HCT116 (cell line): Measurements from ENCODE around the gene FBH1. TPM values are rescaled to one million over a fixed set of nuclear protein-coding genes. Genes with fewer than 3 reads are reported as not detected.

ENCODE experiments used
- ATAC-seq: fragments of 200-7000 bp; cut with Tn5 transposase; 2 replicates; pipeline ENCODE4 v1.9.1; 2020; ENCODE audit warnings: mild to moderate bottlenecking, moderate library complexity
- BruUV-seq: library from RNA; stranded (reverse); fragments of 400-500 nt; replicated peaks from 2 replicates; lab custom pipeline; 2021; lab: Mats Ljungman, UMichigan
- CTCF ChIA-PET: fragments of 300-600 bp; sonication (Branson Sonifier 250); formaldehyde crosslinking; loops from one replicate; lab custom pipeline; 2021; ENCODE audit warnings: antibody characterized with exemption; lab: Charles Lee
- POLR2A ChIA-PET: fragments of 300-600, 350-600 bp; sonication (Branson Sonifier 250); formaldehyde crosslinking; loops from one replicate; lab custom pipeline; 2021; ENCODE audit warnings: antibody characterized with exemption; lab: Charles Lee
- RAD21 ChIA-PET, 2 experiments: fragments of 300-600 bp; sonication (Branson Sonifier 250); formaldehyde crosslinking; loops; one replicate each; lab custom pipeline; 2023; ENCODE audit warnings: low total read pairs in 2 of 2; ENCODE audit not compliant: uncharacterized antibody in 2 of 2, unreplicated experiment in 2 of 2, low non-redundant PET in 1 of 2; lab: Charles Lee
- DNase-seq: peaks from one replicate; pipeline ENCODE4 v3.0.0-alpha.2; 2010; ENCODE audit warnings: low read depth, low spot score
- H2AFZ ChIP-seq: fragments of 200-600 bp; shearing (Covaris generic), sonication (generic); 2 replicates; pipeline ENCODE4 v1.6.1; 2017; ENCODE audit warnings: low read depth, mixed run types, mixed read lengths, antibody characterized with exemption, low read length; ENCODE audit not compliant: poor library complexity, severe bottlenecking
- H3K27ac ChIP-seq: 2 replicates; pipeline ENCODE4 v1.5.1; 2012; ENCODE audit warnings: low read depth, low read length
- H3K27me3 ChIP-seq: fragments of 200-600 bp; sonication (generic); 2 replicates; pipeline ENCODE4 v1.6.1; 2016; ENCODE audit warnings: mixed run types, low read length, mixed read lengths; ENCODE audit not compliant: insufficient read depth
- H3K36me3 ChIP-seq, 2 experiments: fragments of 200-500 bp in 1 of 2; fragments of 200-600 bp in 1 of 2; sonication (Bioruptor generic) in 1 of 2; sonication (generic) in 1 of 2; 2 replicates each; pipeline versions ENCODE4 v1.5.1 to v1.6.1; 2014 to 2016; ENCODE audit warnings: low read length in 2 of 2, inconsistent platforms in 1 of 2, mixed read lengths in 1 of 2, mixed run types in 1 of 2; ENCODE audit not compliant: insufficient read depth in 2 of 2, control insufficient read depth in 1 of 2
- H3K4me1 ChIP-seq, 2 experiments: fragments of 200-600 bp in 1 of 2; sonication (generic) in 1 of 2; 2 replicates each; pipeline versions ENCODE4 v1.5.1 to v1.6.1; 2012 to 2017; ENCODE audit warnings: low read length in 2 of 2, inconsistent platforms in 1 of 2, mild to moderate bottlenecking in 1 of 2, mixed read lengths in 1 of 2, mixed run types in 1 of 2, moderate library complexity in 1 of 2; ENCODE audit not compliant: insufficient read depth in 2 of 2, control insufficient read depth in 1 of 2
- H3K4me2 ChIP-seq: fragments of 200-600 bp; sonication (generic); 2 replicates; pipeline ENCODE4 v1.6.1; 2017; ENCODE audit warnings: mixed run types, low read length, mixed read lengths
- H3K4me3 ChIP-seq, 2 experiments: fragments of 200-600 bp in 1 of 2; sonication (generic) in 1 of 2; replicated peaks in 1 of 2; 2 replicates each; pipeline ENCODE4 v1.5.1; 2011 to 2016; ENCODE audit warnings: low read length in 2 of 2, control low read depth in 1 of 2, low read depth in 1 of 2, mild to moderate bottlenecking in 1 of 2, mixed read lengths in 1 of 2, mixed run types in 1 of 2
- H3K79me2 ChIP-seq: fragments of 200-600 bp; sonication (generic); 2 replicates; pipeline ENCODE4 v1.6.1; 2017; ENCODE audit warnings: mild to moderate bottlenecking, mixed run types, low read length, moderate library complexity, mixed read lengths; ENCODE audit not compliant: insufficient read depth
- H3K9ac ChIP-seq: fragments of 200-600 bp; sonication (generic); 2 replicates; pipeline ENCODE4 v1.6.1; 2016; ENCODE audit warnings: low read length, mixed read lengths
- H3K9me2 ChIP-seq: fragments of 200-600 bp; sonication (generic), shearing (Covaris generic); 2 replicates; pipeline ENCODE4 v1.6.1; 2017; ENCODE audit warnings: mixed run types, mild to moderate bottlenecking, moderate library complexity; ENCODE audit not compliant: insufficient read depth
- H3K9me3 ChIP-seq, 2 experiments: fragments of 200-500 bp in 1 of 2; fragments of 200-600 bp in 1 of 2; sonication (Bioruptor generic) in 1 of 2; sonication (generic) in 1 of 2; 2 replicates each; pipeline ENCODE4 v1.6.1; 2014 to 2017; ENCODE audit warnings: low read length in 2 of 2, mixed read lengths in 2 of 2, inconsistent platforms in 1 of 2, low read depth in 1 of 2, mild to moderate bottlenecking in 1 of 2, mixed run types in 1 of 2, moderate library complexity in 1 of 2; ENCODE audit not compliant: control insufficient read depth in 1 of 2, insufficient read depth in 1 of 2
- H4K20me1 ChIP-seq: fragments of 200-600 bp; sonication (generic), shearing (Covaris generic); 2 replicates; pipeline ENCODE4 v1.6.1; 2017; ENCODE audit warnings: mixed run types, mild to moderate bottlenecking, moderate library complexity; ENCODE audit not compliant: insufficient read depth
- CBX3 ChIP-seq: IDR thresholded peaks from 2 replicates; pipeline ENCODE4 v1.6.1; 2012; ENCODE audit warnings: low read depth
- CEBPB ChIP-seq: IDR thresholded peaks from 2 replicates; pipeline ENCODE4 v1.6.1; 2012; ENCODE audit warnings: low read depth
- ELF1 ChIP-seq: IDR thresholded peaks from 2 replicates; pipeline ENCODE4 v1.6.1; 2012; ENCODE audit warnings: low read depth, borderline replicate concordance
- EZH2phosphoT487 ChIP-seq: fragments of 200-600 bp; IDR thresholded peaks from 2 replicates; pipeline ENCODE4 v1.6.1; 2018; ENCODE audit warnings: antibody characterized with exemption, borderline replicate concordance
- FOSL1 ChIP-seq: IDR thresholded peaks from 2 replicates; pipeline ENCODE4 v1.6.1; 2012; ENCODE audit warnings: low read depth
- JUND ChIP-seq: IDR thresholded peaks from 2 replicates; pipeline ENCODE4 v1.6.1; 2012
- POLR2A ChIP-seq: IDR thresholded peaks from 2 replicates; pipeline ENCODE4 v1.7.0; 2011; ENCODE audit warnings: borderline replicate concordance; ENCODE audit not compliant: insufficient read depth, insufficient read length; ENCODE audit errors: extremely low read depth
- POLR2AphosphoS5 ChIP-seq: IDR thresholded peaks from 2 replicates; pipeline ENCODE4 v1.6.1; 2011; ENCODE audit warnings: mild to moderate bottlenecking, low read depth, low read length, moderate library complexity
- RAD21 ChIP-seq: IDR thresholded peaks from 2 replicates; pipeline ENCODE4 v1.6.1; 2012; ENCODE audit warnings: low read depth, mild to moderate bottlenecking
- SIN3A ChIP-seq: IDR thresholded peaks from 2 replicates; pipeline ENCODE4 v1.6.1; 2012; ENCODE audit warnings: low read depth
- SP1 ChIP-seq: IDR thresholded peaks from 2 replicates; pipeline ENCODE4 v1.6.1; 2012; ENCODE audit warnings: low read depth
- SRF ChIP-seq: IDR thresholded peaks from 2 replicates; pipeline ENCODE4 v1.6.1; 2012; ENCODE audit warnings: low read depth
- YY1 ChIP-seq: IDR thresholded peaks from 2 replicates; pipeline ENCODE4 v1.6.1; 2011; ENCODE audit warnings: low read length, low read depth, moderate library complexity, mild to moderate bottlenecking; ENCODE audit not compliant: insufficient replicate concordance; ENCODE audit errors: extremely low read depth
- ZBTB33 ChIP-seq: IDR thresholded peaks from 2 replicates; pipeline ENCODE4 v1.6.1; 2011; ENCODE audit warnings: mild to moderate bottlenecking, low read length, moderate library complexity; ENCODE audit not compliant: insufficient replicate concordance; ENCODE audit errors: extremely low read depth
- intact Hi-C: fragments of 100-400 bp; cut with micrococcal nuclease; formaldehyde crosslinking; loops from 2 replicates; pipeline ENCODE4 v1.10.0; 2022
- total RNA-seq: library from RNA; stranded (reverse); gene quantifications from one replicate; pipeline ENCODE4 v1.2.1, GENCODE V29; 2021; ENCODE audit not compliant: unreplicated experiment
- TF ChIP-seq, protein P1 (sequence below), 3 experiments: fragments of 200-600 bp in 1 of 3; sonication (generic) in 1 of 3; IDR thresholded peaks in 2 of 3; conservative IDR thresholded peaks in 1 of 3; 2 replicates each; pipeline ENCODE4 v1.5.1; 2012 to 2017; ENCODE audit warnings: low read depth in 2 of 3, low read length in 2 of 3, antibody characterized with exemption in 1 of 3, borderline replicate concordance in 1 of 3, control low read depth in 1 of 3, mild to moderate bottlenecking in 1 of 3, mixed read lengths in 1 of 3, mixed run types in 1 of 3, moderate library complexity in 1 of 3; ENCODE audit not compliant: insufficient read depth in 1 of 3
- TF ChIP-seq, protein P2 (sequence below): IDR thresholded peaks from 2 replicates; pipeline ENCODE4 v1.6.1; 2012
- TF ChIP-seq, protein P3 (sequence below): IDR thresholded peaks from 2 replicates; pipeline ENCODE4 v1.6.1; 2012

The FBH1 gene
- total RNA-seq, 1 experiment from 2014 or later: 70.2 TPM

DNA sequence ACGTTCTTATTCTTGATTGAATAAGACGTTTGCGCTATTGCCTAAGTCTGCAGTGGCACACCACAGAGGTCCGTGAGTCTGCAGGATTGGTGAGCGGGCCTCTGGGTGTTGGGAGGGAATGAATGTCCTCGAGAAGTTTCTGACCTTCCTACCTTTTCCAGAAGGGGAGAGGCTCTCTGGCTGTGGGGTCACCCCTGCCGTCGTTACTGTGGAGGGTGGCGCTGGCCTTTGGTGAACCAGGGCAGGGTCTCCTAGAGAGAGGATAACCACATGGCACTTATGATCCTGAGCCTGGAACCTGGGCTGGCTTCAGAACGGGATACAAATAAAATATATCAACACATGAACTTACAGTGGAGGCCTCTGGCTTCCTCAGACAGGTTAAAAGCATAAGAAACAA is 73.5 kb downstream of the FBH1 start:
- TF ChIP-seq ELF1: no peak
- TF ChIP-seq RAD21: no peak
- no peak for TF ChIP-seq POLR2A
- TF ChIP-seq, protein P1, sequence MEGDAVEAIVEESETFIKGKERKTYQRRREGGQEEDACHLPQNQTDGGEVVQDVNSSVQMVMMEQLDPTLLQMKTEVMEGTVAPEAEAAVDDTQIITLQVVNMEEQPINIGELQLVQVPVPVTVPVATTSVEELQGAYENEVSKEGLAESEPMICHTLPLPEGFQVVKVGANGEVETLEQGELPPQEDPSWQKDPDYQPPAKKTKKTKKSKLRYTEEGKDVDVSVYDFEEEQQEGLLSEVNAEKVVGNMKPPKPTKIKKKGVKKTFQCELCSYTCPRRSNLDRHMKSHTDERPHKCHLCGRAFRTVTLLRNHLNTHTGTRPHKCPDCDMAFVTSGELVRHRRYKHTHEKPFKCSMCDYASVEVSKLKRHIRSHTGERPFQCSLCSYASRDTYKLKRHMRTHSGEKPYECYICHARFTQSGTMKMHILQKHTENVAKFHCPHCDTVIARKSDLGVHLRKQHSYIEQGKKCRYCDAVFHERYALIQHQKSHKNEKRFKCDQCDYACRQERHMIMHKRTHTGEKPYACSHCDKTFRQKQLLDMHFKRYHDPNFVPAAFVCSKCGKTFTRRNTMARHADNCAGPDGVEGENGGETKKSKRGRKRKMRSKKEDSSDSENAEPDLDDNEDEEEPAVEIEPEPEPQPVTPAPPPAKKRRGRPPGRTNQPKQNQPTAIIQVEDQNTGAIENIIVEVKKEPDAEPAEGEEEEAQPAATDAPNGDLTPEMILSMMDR (IDR thresholded peaks at IDR 0.05 in 2 of 3, conservative IDR thresholded peaks at IDR 0.05 in 1 of 3; ENCODE audit: borderline replicate concordance in 1 of 3, insufficient read depth in 1 of 3, low read depth in 2 of 3, low read length in 2 of 3): no peak
- TF ChIP-seq CEBPB: no peak
- TF ChIP-seq SRF: no peak
- H3K4me2 ChIP-seq: no peak overlapping the region
- DNase-seq: no peak
- H3K4me1 ChIP-seq: peaks cover 4 to 5% of the 10 kb centered on the region in 2 experiments
- H3K4me3 ChIP-seq: no peak overlapping the region
- ChIA-PET CTCF (no interaction called here), RAD21 (no interaction called here), POLR2A (no interaction called here)
- H3K27ac ChIP-seq: no peak overlapping the region
- no peak overlapping the region for H3K9ac ChIP-seq
- ATAC-seq: no peak
- H4K20me1 ChIP-seq: no peaks in the 10 kb centered on the region
- H2AFZ ChIP-seq: no peak overlapping the region
- intact Hi-C loops: no loop called here
- no peaks in the 10 kb centered on the region for H3K9me2 ChIP-seq
- no TSS peak for BruUV-seq
- H3K79me2 ChIP-seq: no peaks in the 10 kb centered on the region
- H3K9me3 ChIP-seq: no peaks in the 10 kb centered on the region
- no peaks in the 10 kb centered on the region for H3K36me3 ChIP-seq
- H3K27me3 ChIP-seq: no peaks in the 10 kb centered on the region

GRCh38 chr10:5964736-5965135 is 74.7 kb downstream of the FBH1 start:
- no peaks in the 10 kb centered on the region for H3K9me3 ChIP-seq
- H3K9me2 ChIP-seq: no peaks in the 10 kb centered on the region
- no peak overlapping the region for H3K4me3 ChIP-seq
- H3K79me2 ChIP-seq: no peaks in the 10 kb centered on the region
- no peak overlapping the region for H3K4me2 ChIP-seq
- intact Hi-C loops: no loop called here
- ChIA-PET POLR2A (no interaction called here), RAD21 (no interaction called here), CTCF (no interaction called here)
- H3K27me3 ChIP-seq: no peaks in the 10 kb centered on the region
- H3K9ac ChIP-seq: no peak overlapping the region
- no peak overlapping the region for H3K27ac ChIP-seq
- no peaks in the 10 kb centered on the region for H3K4me1 ChIP-seq
- no peaks in the 10 kb centered on the region for H4K20me1 ChIP-seq
- DNase-seq (no peak), ATAC-seq (no peak)
- H3K36me3 ChIP-seq: no peaks in the 10 kb centered on the region
- BruUV-seq: no TSS peak
- H2AFZ ChIP-seq: no peak overlapping the region
- TF ChIP-seq SRF (no peak), POLR2A (no peak), ZBTB33 (no peak), EZH2phosphoT487 (no peak), SIN3A (no peak), POLR2AphosphoS5 (no peak), SP1 (no peak), JUND (no peak), CBX3 (no peak), FOSL1 (no peak), YY1 (no peak)
- TF ChIP-seq, protein P2, sequence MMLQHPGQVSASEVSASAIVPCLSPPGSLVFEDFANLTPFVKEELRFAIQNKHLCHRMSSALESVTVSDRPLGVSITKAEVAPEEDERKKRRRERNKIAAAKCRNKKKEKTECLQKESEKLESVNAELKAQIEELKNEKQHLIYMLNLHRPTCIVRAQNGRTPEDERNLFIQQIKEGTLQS: no peak
- TF ChIP-seq, protein P3, sequence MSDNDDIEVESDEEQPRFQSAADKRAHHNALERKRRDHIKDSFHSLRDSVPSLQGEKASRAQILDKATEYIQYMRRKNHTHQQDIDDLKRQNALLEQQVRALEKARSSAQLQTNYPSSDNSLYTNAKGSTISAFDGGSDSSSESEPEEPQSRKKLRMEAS: no peak
